ENCODE measurements around the gene OR10A7.

DNA sequence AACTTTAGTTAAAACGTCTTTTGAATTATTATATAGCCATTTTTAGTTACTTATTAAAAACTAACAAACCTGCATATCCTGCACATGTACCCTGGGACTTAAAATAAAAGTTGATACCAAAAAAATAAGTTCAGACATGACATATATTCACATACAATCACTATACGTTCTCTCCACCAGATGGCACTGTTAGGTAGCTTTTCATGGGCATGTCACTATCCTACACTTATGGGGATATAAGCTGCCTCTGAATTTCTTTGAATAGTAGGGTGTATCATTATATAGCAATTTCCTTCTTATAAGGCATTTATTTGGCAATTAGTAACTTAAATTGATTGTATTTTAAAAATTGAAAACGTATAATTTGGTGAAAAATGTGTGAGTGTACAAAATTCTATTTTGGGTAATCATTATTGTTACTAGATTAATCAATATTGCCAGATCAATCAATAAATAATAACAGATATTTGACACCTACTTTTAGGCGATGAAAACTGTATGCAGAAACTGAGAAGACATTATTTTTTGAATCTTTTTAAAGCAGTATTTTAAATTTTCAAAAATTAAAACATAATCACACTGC lies 31.8 kb upstream of the OR10A7 start:
- peak; percentile 86 for TF ChIP-seq CTCF (conservative IDR thresholded peaks at IDR 0.05)
- TF ChIP-seq EZH2 (IDR thresholded peaks at IDR 0.05; ENCODE audit: low read depth) = no peak

Data from PC-9 (cell line).